Endodermal cell (in vitro differentiated cells): ENCODE data around the gene OR2A5. TPM values are rescaled to one million over a fixed set of nuclear protein-coding genes. Genes with fewer than 3 reads are reported as not detected.

Experiments
- DNase-seq: peaks from one replicate; pipeline ENCODE4 v3.0.0-alpha.2; 2017
- H3K27ac ChIP-seq: 2 replicates; pipeline ENCODE4 v1.5.1; 2013; ENCODE audit warnings: mild to moderate bottlenecking, low read depth, low read length, moderate library complexity
- H3K27me3 ChIP-seq: 2 replicates; pipeline ENCODE4 v1.6.1; 2013; ENCODE audit warnings: mild to moderate bottlenecking, low read length, moderate library complexity; ENCODE audit not compliant: insufficient read depth, control insufficient read depth, poor library complexity, severe bottlenecking
- H3K36me3 ChIP-seq: 2 replicates; pipeline ENCODE4 v1.7.0; 2013; ENCODE audit warnings: mild to moderate bottlenecking, low read length, moderate library complexity; ENCODE audit not compliant: control insufficient read depth, insufficient read depth
- H3K4me1 ChIP-seq: one replicate; pipeline ENCODE4 v1.7.0; 2013; ENCODE audit warnings: low read length; ENCODE audit not compliant: control insufficient read depth, insufficient read depth
- H3K4me3 ChIP-seq: 2 replicates; pipeline ENCODE4 v1.5.1; 2013; ENCODE audit warnings: mild to moderate bottlenecking, low read length, moderate library complexity
- H3K9ac ChIP-seq: 2 replicates; pipeline ENCODE4 v1.6.1; 2013; ENCODE audit warnings: mild to moderate bottlenecking, low read length, moderate library complexity; ENCODE audit not compliant: poor library complexity, severe bottlenecking; ENCODE audit errors: extremely low read depth
- H3K9me3 ChIP-seq: 2 replicates; pipeline ENCODE4 v1.6.1; 2013; ENCODE audit warnings: mild to moderate bottlenecking, low read length, moderate library complexity; ENCODE audit not compliant: control insufficient read depth
- H3K27ac Mint-ChIP-seq: 2 replicates; pipeline ENCODE4 v1.8.0; 2020; ENCODE audit warnings: mixed read lengths
- H3K27me3 Mint-ChIP-seq: 2 replicates; pipeline ENCODE4 v1.8.0; 2021; ENCODE audit warnings: mild to moderate bottlenecking, mixed read lengths; ENCODE audit not compliant: insufficient read depth
- H3K36me3 Mint-ChIP-seq: 2 replicates; pipeline ENCODE4 v1.8.0; 2020; ENCODE audit warnings: low read depth, mixed read lengths
- H3K4me1 Mint-ChIP-seq: 2 replicates; pipeline ENCODE4 v1.8.0; 2020; ENCODE audit warnings: mixed read lengths
- H3K4me3 Mint-ChIP-seq: 2 replicates; pipeline ENCODE4 v1.8.0; 2020; ENCODE audit warnings: mild to moderate bottlenecking, moderate library complexity, mixed read lengths
- H3K9me3 Mint-ChIP-seq: 2 replicates; pipeline ENCODE4 v1.8.0; 2020; ENCODE audit warnings: mild to moderate bottlenecking, mixed read lengths
- WGBS, 2 experiments: methylation state at CpG; one replicate each; pipeline versions ENCODE4 v1.1.5 to v1.1.7; 2013; ENCODE audit warnings: missing lambda C conversion rate in 2 of 2, mixed read lengths in 1 of 2; ENCODE audit not compliant: insufficient coverage in 1 of 2, insufficient read length in 1 of 2; 5-methylcytosine and 5-hydroxymethylcytosine counted together
- total RNA-seq, 2 donors: library from RNA; stranded (reverse); fragmentation: NEBNext Ultra II Directional in 1 of 2; extraction: Animal tissue kit (Norgen Biotek cat#: 25700) in 1 of 2; gene quantifications; 2 replicates in 1 of 2; 3 replicates in 1 of 2; pipeline ENCODE4 v1.2.1, GENCODE V29; 2021
- TF ChIP-seq, protein P1 (sequence below): fragments of 200-600 bp; sonication (generic); conservative IDR thresholded peaks from 2 replicates; pipeline ENCODE4 v1.5.0; 2021; ENCODE audit warnings: antibody characterized with exemption, mild to moderate bottlenecking

The OR2A5 gene
- total RNA-seq, 2 donors from 2014 or later: not detected

DNA sequence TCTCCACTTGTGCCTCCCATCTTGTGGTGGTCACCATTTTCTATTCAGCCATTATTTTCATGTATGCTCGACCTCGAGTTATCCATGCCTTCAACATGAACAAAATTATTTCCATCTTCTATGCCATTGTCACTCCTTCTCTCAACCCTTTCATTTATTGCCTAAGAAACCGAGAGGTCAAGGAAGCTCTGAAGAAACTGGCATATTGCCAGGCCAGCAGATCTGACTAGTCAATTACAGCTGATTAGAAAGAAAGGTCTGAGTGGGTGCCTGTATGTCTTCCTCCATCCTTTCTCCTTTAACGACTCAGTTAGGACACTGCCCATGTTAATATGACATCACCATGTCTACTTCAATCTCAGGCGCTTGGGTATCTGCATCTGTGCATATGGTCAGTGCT, 44.0 kb upstream of the OR2A5 start:
- no peak overlapping the region for H3K27ac Mint-ChIP-seq
- Histone ChIP-seq H3K27me3 (no peaks in the 10 kb centered on the region), H3K9ac (no peak overlapping the region), H3K4me3 (no peak overlapping the region), H3K27ac (no peak overlapping the region), H3K9me3 (peaks cover 14% of the 10 kb centered on the region), H3K36me3 (no peaks in the 10 kb centered on the region), H3K4me1 (no peaks in the 10 kb centered on the region)
- no peaks in the 10 kb centered on the region for H3K36me3 Mint-ChIP-seq
- H3K9me3 Mint-ChIP-seq: peaks cover 18% of the 10 kb centered on the region
- no peak overlapping the region for H3K4me3 Mint-ChIP-seq
- peaks cover 3% of the 10 kb centered on the region for H3K27me3 Mint-ChIP-seq
- no peaks in the 10 kb centered on the region for H3K4me1 Mint-ChIP-seq
- TF ChIP-seq, protein P1, sequence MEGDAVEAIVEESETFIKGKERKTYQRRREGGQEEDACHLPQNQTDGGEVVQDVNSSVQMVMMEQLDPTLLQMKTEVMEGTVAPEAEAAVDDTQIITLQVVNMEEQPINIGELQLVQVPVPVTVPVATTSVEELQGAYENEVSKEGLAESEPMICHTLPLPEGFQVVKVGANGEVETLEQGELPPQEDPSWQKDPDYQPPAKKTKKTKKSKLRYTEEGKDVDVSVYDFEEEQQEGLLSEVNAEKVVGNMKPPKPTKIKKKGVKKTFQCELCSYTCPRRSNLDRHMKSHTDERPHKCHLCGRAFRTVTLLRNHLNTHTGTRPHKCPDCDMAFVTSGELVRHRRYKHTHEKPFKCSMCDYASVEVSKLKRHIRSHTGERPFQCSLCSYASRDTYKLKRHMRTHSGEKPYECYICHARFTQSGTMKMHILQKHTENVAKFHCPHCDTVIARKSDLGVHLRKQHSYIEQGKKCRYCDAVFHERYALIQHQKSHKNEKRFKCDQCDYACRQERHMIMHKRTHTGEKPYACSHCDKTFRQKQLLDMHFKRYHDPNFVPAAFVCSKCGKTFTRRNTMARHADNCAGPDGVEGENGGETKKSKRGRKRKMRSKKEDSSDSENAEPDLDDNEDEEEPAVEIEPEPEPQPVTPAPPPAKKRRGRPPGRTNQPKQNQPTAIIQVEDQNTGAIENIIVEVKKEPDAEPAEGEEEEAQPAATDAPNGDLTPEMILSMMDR: no peak
- WGBS, 2 experiments: 85 to 100% methylated on average over 1 to 5 of the region's 5 CpGs
- no peak for DNase-seq

DNA sequence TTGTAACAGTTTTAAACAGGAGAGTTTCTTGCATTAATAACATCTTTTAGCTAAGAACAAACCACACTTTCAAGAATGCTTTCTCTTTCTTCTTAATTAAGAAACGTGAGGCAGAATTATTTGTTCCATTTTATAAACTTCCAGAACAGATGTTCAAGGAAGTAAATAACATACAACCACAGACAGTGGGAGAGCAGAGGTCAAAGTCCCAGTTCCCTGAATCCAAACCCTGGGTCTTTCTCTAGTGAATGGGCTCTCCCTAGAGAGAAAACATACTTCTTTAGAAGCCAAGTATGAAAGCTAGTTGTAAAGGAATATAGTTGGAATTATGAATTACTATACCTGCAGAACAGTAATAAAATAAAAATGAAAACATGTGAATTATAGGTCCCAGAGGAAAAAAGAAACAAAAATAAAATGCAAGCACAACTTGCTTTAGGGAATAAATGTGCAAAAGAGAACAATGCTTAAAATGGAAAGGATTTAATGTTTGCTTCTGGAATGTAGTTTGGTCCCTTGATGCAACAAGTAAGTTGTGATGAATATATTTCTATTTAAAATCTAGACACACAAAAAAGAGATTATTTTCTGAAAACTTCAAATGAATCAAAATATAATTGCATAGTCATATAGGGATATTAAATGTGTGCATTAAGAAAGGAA, 42.6 kb upstream of the OR2A5 start:
- Mint-ChIP-seq H3K36me3 (no peaks in the 10 kb centered on the region), H3K9me3 (peaks cover 33% of the 10 kb centered on the region), H3K27ac (no peak overlapping the region), H3K27me3 (peaks cover 3% of the 10 kb centered on the region), H3K4me1 (no peaks in the 10 kb centered on the region), H3K4me3 (no peak overlapping the region)
- no peak for DNase-seq
- Histone ChIP-seq H3K27ac (no peak overlapping the region), H3K36me3 (no peaks in the 10 kb centered on the region), H3K9me3 (peaks cover 25% of the 10 kb centered on the region), H3K9ac (no peak overlapping the region), H3K27me3 (no peaks in the 10 kb centered on the region), H3K4me1 (no peaks in the 10 kb centered on the region), H3K4me3 (no peak overlapping the region)
- TF ChIP-seq, protein P1: no peak
- WGBS, 2 experiments: 100% methylated on average over 1 of the region's 1 CpG; no CpG with 5 or more reads in 1 of the 2 experiments

DNA sequence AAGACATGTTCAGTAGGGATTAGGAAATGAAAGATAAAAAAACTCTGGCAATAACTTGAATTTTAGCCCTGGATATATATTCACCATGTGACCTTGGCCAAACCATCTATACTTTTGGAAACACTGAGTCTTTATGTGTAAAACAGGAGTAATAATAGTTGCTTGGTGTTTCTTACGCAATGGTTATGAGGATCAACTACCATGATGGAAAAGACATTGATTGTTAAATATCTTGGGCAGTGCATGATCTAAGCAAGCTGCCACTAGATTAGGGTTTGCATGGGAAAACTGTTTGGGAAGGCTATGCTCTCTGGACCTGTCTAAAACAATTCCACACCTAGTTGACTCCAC, 42.1 kb upstream of the OR2A5 start:
- Histone ChIP-seq H3K36me3 (no peaks in the 10 kb centered on the region), H3K9ac (no peak overlapping the region), H3K9me3 (peaks cover 25% of the 10 kb centered on the region), H3K27me3 (no peaks in the 10 kb centered on the region), H3K4me3 (no peak overlapping the region), H3K4me1 (no peaks in the 10 kb centered on the region), H3K27ac (no peak overlapping the region)
- Mint-ChIP-seq H3K36me3 (no peaks in the 10 kb centered on the region), H3K4me3 (no peak overlapping the region), H3K27me3 (peaks cover 2% of the 10 kb centered on the region), H3K27ac (no peak overlapping the region), H3K4me1 (no peaks in the 10 kb centered on the region), H3K9me3 (peaks cover 38% of the 10 kb centered on the region)
- WGBS, 2 experiments: 94% methylated on average over 1 of the region's 1 CpG; no CpG with 5 or more reads in 1 of the 2 experiments
- TF ChIP-seq, protein P1: no peak
- DNase-seq: no peak
